ENCODE measurements around the gene MROH7. TPM values are rescaled to one million over a fixed set of nuclear protein-coding genes. Genes with fewer than 3 reads are reported as not detected.

The MROH7 gene
- total RNA-seq, 3 donors from 2014 or later = 8.9 to 39.0 (median 16.6) TPM

DNA sequence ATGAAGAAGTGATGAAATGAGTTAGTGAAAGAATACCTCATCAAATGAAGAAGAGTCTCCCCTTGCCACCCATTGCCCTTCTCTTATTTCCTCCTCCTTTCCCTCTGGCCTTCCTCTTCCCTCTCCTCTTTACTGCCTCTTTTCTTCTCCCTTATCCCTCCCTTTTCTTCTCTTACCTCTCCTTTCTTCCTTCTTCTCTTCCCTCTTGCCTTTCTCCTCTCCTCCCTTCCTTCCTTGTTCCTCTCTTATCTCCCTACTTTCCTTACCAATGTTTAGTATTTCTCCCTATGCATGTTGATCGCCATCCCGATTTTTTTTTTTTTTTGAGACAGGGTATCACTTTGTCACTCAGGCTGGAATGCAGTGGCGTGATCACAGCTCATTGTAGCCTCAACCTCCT lies 8.8 kb downstream of the MROH7 start:
- ATAC-seq (no peak), DNase-seq (no peak)
- intact Hi-C loops (cut with DNase I, micrococcal nuclease) = no loop called here
- H3K36me3 ChIP-seq (ENCODE audit: low read depth) = no peaks in the 10 kb centered on the region
- peaks cover 19% of the 10 kb centered on the region for H3K4me1 ChIP-seq (ENCODE audit: low read depth)
- H3K4me3 ChIP-seq = no peak overlapping the region
- TF ChIP-seq, protein P1, sequence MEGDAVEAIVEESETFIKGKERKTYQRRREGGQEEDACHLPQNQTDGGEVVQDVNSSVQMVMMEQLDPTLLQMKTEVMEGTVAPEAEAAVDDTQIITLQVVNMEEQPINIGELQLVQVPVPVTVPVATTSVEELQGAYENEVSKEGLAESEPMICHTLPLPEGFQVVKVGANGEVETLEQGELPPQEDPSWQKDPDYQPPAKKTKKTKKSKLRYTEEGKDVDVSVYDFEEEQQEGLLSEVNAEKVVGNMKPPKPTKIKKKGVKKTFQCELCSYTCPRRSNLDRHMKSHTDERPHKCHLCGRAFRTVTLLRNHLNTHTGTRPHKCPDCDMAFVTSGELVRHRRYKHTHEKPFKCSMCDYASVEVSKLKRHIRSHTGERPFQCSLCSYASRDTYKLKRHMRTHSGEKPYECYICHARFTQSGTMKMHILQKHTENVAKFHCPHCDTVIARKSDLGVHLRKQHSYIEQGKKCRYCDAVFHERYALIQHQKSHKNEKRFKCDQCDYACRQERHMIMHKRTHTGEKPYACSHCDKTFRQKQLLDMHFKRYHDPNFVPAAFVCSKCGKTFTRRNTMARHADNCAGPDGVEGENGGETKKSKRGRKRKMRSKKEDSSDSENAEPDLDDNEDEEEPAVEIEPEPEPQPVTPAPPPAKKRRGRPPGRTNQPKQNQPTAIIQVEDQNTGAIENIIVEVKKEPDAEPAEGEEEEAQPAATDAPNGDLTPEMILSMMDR (IDR thresholded peaks at IDR 0.05) = no peak
- H3K9me3 ChIP-seq = no peaks in the 10 kb centered on the region

DNA sequence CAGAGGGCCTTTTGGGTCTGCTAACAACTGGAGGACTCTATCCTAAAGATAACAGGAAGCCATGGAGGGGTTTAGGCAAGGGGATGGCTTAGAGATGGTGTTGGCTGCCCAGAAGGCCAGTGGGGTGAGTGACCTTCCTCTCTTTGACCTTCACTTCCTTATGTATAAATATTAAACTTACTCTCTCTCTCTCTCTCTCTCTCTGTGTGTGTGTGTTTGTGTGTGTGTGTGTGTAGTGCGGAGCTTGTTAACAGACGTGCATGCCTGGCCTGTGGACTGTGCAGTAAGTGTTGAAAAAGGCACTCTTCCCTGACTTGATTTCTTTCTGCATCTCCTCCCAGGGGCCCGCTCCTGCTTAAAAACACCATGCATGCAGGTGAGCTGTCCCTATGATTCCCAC lies 10.0 kb downstream of the MROH7 start:
- no peak for ATAC-seq
- DNase-seq = no peak
- Histone ChIP-seq H3K36me3 (ENCODE audit: low read depth) (no peaks in the 10 kb centered on the region), H3K4me1 (ENCODE audit: low read depth) (peaks cover 19% of the 10 kb centered on the region), H3K4me3 (no peak overlapping the region), H3K9me3 (no peaks in the 10 kb centered on the region)
- TF ChIP-seq, protein P1 (IDR thresholded peaks at IDR 0.05) = no peak
- intact Hi-C loops (cut with DNase I, micrococcal nuclease) = no loop called here

DNA sequence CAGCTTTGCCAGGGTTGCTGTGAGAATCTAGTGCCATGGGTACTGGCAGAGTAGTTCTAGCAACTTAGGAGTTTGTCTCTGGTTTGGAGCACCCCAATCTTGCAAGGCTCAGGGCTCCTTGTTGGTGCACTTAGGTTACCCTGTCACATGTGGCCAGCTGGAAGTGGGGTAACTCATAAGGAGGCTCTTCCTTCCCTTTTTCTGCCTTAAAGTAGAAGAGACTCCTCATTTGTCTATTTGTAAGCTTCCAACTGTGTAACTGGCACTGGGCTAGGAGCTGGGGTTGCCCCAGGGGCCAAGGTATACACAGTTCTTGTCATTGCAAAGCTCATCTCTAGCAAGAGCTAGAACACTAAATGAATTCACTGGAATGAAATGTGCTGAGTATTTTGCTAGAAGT lies 10.6 kb downstream of the MROH7 start:
- intact Hi-C loops (cut with DNase I, micrococcal nuclease) = no loop called here

DNA sequence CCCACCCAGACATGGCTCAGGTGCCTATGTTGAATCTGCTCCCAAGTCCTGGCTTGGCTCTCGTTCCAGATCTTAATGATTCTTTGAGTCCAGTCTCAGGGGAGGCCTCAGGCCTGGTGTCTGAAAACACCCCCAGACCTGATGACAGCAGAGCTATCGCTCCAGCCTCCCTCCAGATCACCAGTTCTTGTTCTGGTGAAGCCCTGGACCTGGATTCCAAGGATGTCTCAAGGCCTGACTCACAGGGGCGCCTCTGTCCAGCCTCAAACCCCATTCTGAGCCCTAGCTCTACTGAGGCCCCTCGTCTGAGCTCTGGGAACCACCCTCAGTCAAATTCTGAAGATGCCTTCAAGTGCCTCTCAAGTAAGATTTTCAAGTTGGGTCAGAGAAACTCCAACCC lies 11.4 kb downstream of the MROH7 start:
- DNase-seq = no peak
- intact Hi-C loops (cut with DNase I, micrococcal nuclease) = no loop called here

More for the DNA sequence above, 10.6 kb downstream of the MROH7 start:
- no peak for ATAC-seq
- no peak overlapping the region for H3K4me3 ChIP-seq
- H3K9me3 ChIP-seq = no peaks in the 10 kb centered on the region
- TF ChIP-seq, protein P1 (IDR thresholded peaks at IDR 0.05) = no peak
- H3K36me3 ChIP-seq (ENCODE audit: low read depth) = no peaks in the 10 kb centered on the region
- peaks cover 19% of the 10 kb centered on the region for H3K4me1 ChIP-seq (ENCODE audit: low read depth)
- DNase-seq = no peak

DNA sequence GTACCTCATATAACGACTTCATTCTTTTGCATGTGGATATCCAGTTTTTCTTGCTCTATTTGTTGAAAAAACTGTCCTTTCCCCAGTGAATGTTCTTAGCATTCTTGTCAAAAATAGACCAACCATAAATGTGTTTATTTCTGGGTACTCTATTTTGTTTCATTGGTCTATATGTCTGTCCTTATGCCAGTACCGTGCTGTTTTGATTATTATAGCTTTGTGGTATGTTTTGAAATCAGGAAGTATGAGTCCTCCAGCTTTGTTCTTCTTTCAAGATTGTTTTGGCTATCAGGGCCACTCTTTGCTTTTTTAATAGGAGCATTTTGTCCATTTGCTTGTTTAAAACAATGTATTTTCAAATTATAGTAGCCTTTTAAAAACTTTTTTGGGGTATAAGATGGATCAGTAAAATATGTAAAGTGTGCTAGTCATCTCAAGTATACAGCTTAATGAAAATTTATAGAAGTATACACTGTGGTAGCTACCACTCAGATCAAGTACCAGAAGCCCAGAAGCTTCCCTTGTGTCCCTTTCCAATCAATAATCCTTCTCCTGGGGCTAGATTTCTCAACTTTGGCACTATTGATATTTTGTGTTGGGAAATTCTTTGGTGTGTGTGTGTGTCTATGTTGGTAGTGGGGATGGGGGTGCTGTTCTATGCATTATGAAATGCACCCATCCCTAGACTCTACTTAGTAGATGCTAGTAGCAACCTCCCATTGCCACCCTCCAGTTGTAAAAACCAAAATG lies 16.8 kb downstream of the MROH7 start:
- Histone ChIP-seq H3K4me1 (ENCODE audit: low read depth) (no peaks in the 10 kb centered on the region), H3K4me3 (no peak overlapping the region), H3K9me3 (no peaks in the 10 kb centered on the region), H3K36me3 (ENCODE audit: low read depth) (no peaks in the 10 kb centered on the region)
- TF ChIP-seq, protein P1 (IDR thresholded peaks at IDR 0.05) = no peak
- intact Hi-C loops (cut with DNase I, micrococcal nuclease) = no loop called here
- ATAC-seq (no peak), DNase-seq (no peak)

More for the DNA sequence above, 11.4 kb downstream of the MROH7 start:
- no peak for ATAC-seq
- no peaks in the 10 kb centered on the region for H3K9me3 ChIP-seq
- peaks cover 19% of the 10 kb centered on the region for H3K4me1 ChIP-seq (ENCODE audit: low read depth)
- H3K4me3 ChIP-seq = no peak overlapping the region
- TF ChIP-seq, protein P1 (IDR thresholded peaks at IDR 0.05) = no peak
- no peaks in the 10 kb centered on the region for H3K36me3 ChIP-seq (ENCODE audit: low read depth)

All from mucosa of descending colon (tissue), 3 donors.